HepG2 (cell line): Measurements from ENCODE around the gene OR2T10.

Experiments used
- ASH2L ChIP-seq: fragments of 300-600, 200-600 bp; sonication (generic); IDR thresholded peaks from 2 replicates; pipeline ENCODE4 v1.7.0; 2017; ENCODE audit warnings: low read depth, mild to moderate bottlenecking, moderate library complexity, mixed read lengths, low read length; ENCODE audit not compliant: insufficient read length
- HDAC2 ChIP-seq: sonication (generic); formaldehyde crosslinking; IDR thresholded peaks from 2 replicates; pipeline ENCODE4 v1.4.0; 2020; ENCODE audit warnings: missing genetic modification reagents
- POLR2AphosphoS2 ChIP-seq: IDR thresholded peaks from 2 replicates; pipeline ENCODE4 v1.6.1; 2011; ENCODE audit warnings: low read depth, low read length, improper control_type of control experiment
- POLR2AphosphoS5 ChIP-seq: IDR thresholded peaks from 2 replicates; pipeline ENCODE4 v1.6.1; 2012; ENCODE audit warnings: low read depth, low read length
- SIN3B ChIP-seq: fragments of 150-350 bp; IDR thresholded peaks from 2 replicates; pipeline ENCODE4 v1.6.1; 2014; ENCODE audit warnings: low read length
- SSRP1 ChIP-seq: IDR thresholded peaks from 2 replicates; pipeline ENCODE4 v1.6.1; 2016; ENCODE audit warnings: control low read depth
- ZNF260 ChIP-seq: sonication (generic); formaldehyde crosslinking; IDR thresholded peaks from 2 replicates; pipeline ENCODE4 v1.4.0; 2020; ENCODE audit warnings: missing genetic modification reagents, low read depth, mild to moderate bottlenecking, borderline replicate concordance
- ZNF567 ChIP-seq: sonication (generic); formaldehyde crosslinking; IDR thresholded peaks from 2 replicates; pipeline ENCODE4 v1.8.1; 2023; ENCODE audit warnings: mild to moderate bottlenecking, missing genetic modification reagents, borderline replicate concordance
- TF ChIP-seq, protein P1 (sequence below): sonication (generic); formaldehyde crosslinking; conservative IDR thresholded peaks from 2 replicates; pipeline ENCODE4 v1.4.0; 2020; ENCODE audit warnings: missing genetic modification reagents
- TF ChIP-seq, protein P2 (sequence below): sonication (generic); formaldehyde crosslinking; IDR thresholded peaks from 2 replicates; pipeline ENCODE4 v1.5.0; 2020; ENCODE audit warnings: mild to moderate bottlenecking, missing genetic modification reagents, moderate library complexity
- TF ChIP-seq, protein P3 (sequence below): sonication (generic); formaldehyde crosslinking; IDR thresholded peaks from 2 replicates; pipeline ENCODE4 v1.4.0; 2020; ENCODE audit warnings: missing genetic modification reagents, borderline replicate concordance

DNA sequence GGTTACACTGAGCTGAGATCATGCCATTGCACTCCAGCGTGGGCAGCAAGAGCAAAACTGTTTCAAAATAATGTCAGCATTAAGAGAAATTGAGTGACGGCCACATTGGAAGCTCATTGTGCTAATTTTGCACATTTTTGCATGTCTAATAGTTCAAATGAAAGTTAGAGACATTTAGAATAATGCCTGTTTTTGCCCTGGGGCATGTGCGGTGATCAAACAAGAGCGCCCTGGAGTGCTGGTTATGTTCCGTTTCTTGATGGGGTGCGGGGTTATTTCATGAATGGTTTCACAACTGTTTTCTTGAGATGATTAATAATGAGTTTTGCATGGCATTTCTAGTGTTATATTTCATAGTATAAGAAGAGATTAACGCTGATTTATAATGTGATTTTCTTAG is 24.3 kb upstream of the OR2T10 start:
- TF ChIP-seq ASH2L, result no peak
- no peak for TF ChIP-seq HDAC2 (CRISPR knock-in tag)
- no peak for TF ChIP-seq ZNF567 (CRISPR knock-in tag)
- no peak for TF ChIP-seq ZNF260 (CRISPR knock-in tag)
- TF ChIP-seq SIN3B, result no peak
- TF ChIP-seq, protein P1, sequence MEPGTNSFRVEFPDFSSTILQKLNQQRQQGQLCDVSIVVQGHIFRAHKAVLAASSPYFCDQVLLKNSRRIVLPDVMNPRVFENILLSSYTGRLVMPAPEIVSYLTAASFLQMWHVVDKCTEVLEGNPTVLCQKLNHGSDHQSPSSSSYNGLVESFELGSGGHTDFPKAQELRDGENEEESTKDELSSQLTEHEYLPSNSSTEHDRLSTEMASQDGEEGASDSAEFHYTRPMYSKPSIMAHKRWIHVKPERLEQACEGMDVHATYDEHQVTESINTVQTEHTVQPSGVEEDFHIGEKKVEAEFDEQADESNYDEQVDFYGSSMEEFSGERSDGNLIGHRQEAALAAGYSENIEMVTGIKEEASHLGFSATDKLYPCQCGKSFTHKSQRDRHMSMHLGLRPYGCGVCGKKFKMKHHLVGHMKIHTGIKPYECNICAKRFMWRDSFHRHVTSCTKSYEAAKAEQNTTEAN (CRISPR knock-in tag), result no peak
- no peak for TF ChIP-seq POLR2AphosphoS2
- no peak for TF ChIP-seq POLR2AphosphoS5
- TF ChIP-seq, protein P2, sequence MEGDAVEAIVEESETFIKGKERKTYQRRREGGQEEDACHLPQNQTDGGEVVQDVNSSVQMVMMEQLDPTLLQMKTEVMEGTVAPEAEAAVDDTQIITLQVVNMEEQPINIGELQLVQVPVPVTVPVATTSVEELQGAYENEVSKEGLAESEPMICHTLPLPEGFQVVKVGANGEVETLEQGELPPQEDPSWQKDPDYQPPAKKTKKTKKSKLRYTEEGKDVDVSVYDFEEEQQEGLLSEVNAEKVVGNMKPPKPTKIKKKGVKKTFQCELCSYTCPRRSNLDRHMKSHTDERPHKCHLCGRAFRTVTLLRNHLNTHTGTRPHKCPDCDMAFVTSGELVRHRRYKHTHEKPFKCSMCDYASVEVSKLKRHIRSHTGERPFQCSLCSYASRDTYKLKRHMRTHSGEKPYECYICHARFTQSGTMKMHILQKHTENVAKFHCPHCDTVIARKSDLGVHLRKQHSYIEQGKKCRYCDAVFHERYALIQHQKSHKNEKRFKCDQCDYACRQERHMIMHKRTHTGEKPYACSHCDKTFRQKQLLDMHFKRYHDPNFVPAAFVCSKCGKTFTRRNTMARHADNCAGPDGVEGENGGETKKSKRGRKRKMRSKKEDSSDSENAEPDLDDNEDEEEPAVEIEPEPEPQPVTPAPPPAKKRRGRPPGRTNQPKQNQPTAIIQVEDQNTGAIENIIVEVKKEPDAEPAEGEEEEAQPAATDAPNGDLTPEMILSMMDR, result no peak
- TF ChIP-seq, protein P3, sequence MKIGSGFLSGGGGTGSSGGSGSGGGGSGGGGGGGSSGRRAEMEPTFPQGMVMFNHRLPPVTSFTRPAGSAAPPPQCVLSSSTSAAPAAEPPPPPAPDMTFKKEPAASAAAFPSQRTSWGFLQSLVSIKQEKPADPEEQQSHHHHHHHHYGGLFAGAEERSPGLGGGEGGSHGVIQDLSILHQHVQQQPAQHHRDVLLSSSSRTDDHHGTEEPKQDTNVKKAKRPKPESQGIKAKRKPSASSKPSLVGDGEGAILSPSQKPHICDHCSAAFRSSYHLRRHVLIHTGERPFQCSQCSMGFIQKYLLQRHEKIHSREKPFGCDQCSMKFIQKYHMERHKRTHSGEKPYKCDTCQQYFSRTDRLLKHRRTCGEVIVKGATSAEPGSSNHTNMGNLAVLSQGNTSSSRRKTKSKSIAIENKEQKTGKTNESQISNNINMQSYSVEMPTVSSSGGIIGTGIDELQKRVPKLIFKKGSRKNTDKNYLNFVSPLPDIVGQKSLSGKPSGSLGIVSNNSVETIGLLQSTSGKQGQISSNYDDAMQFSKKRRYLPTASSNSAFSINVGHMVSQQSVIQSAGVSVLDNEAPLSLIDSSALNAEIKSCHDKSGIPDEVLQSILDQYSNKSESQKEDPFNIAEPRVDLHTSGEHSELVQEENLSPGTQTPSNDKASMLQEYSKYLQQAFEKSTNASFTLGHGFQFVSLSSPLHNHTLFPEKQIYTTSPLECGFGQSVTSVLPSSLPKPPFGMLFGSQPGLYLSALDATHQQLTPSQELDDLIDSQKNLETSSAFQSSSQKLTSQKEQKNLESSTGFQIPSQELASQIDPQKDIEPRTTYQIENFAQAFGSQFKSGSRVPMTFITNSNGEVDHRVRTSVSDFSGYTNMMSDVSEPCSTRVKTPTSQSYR, result no peak
- no peak for TF ChIP-seq SSRP1 (CRISPR knock-in tag)
